Neuronal stem cell (in vitro differentiated cells): ENCODE results near the gene TBKBP1.

Experiments
- DNase-seq: peaks from one replicate; pipeline ENCODE4 v3.0.0-alpha.2; 2013; ENCODE audit warnings: low spot score
- H2AFZ ChIP-seq: one replicate; pipeline ENCODE4 v1.6.1; 2013; ENCODE audit warnings: mild to moderate bottlenecking, low read length, inconsistent platforms
- H2AK5ac ChIP-seq: 2 replicates; pipeline ENCODE4 v1.6.1; 2013; ENCODE audit warnings: low read depth, mild to moderate bottlenecking, inconsistent platforms, low read length, moderate library complexity, mixed read lengths
- H2BK120ac ChIP-seq: 2 replicates; pipeline ENCODE4 v1.6.1; 2013; ENCODE audit warnings: low read depth, mild to moderate bottlenecking, inconsistent platforms, low read length, moderate library complexity, mixed read lengths
- H2BK12ac ChIP-seq: one replicate; pipeline ENCODE4 v1.6.1; 2013; ENCODE audit warnings: low read length, inconsistent platforms
- H2BK15ac ChIP-seq: 2 replicates; pipeline ENCODE4 v1.6.1; 2013; ENCODE audit warnings: mild to moderate bottlenecking, low read length, inconsistent platforms, mixed read lengths
- H2BK5ac ChIP-seq: one replicate; pipeline ENCODE4 v1.6.1; 2013; ENCODE audit warnings: inconsistent platforms, mild to moderate bottlenecking, low read length, moderate library complexity
- H3K14ac ChIP-seq: one replicate; pipeline ENCODE4 v1.6.1; 2013; ENCODE audit warnings: low read length, inconsistent platforms
- H3K18ac ChIP-seq: 2 replicates; pipeline ENCODE4 v1.6.1; 2013; ENCODE audit warnings: low read length, inconsistent platforms
- H3K23ac ChIP-seq: 2 replicates; pipeline ENCODE4 v1.6.1; 2013; ENCODE audit warnings: low read depth, mild to moderate bottlenecking, mixed read lengths, low read length, inconsistent platforms; ENCODE audit not compliant: poor library complexity
- H3K27ac ChIP-seq: replicated peaks from 3 replicates; pipeline ENCODE4 v1.5.1; 2013; ENCODE audit warnings: low read length, inconsistent platforms
- H3K27me3 ChIP-seq, 3 experiments: 2 replicates each; pipeline ENCODE4 v1.6.1; 2013; ENCODE audit warnings: low read length in 3 of 3, mild to moderate bottlenecking in 2 of 3, inconsistent platforms in 1 of 3, low read depth in 1 of 3, mixed read lengths in 1 of 3, moderate library complexity in 1 of 3; ENCODE audit not compliant: control insufficient read depth in 3 of 3, insufficient read depth in 3 of 3
- H3K36me3 ChIP-seq, 2 donors: replicated peaks in 1 of 2; 2 replicates each; pipeline ENCODE4 v1.6.1; 2013; ENCODE audit warnings: low read length in 2 of 2; ENCODE audit not compliant: control insufficient read depth in 2 of 2, insufficient read depth in 2 of 2
- H3K4ac ChIP-seq: 2 replicates; pipeline ENCODE4 v1.6.1; 2013; ENCODE audit warnings: inconsistent platforms, mild to moderate bottlenecking, low read length, moderate library complexity
- H3K4me1 ChIP-seq, 2 donors: 1 replicate in 1 of 2; 2 replicates in 1 of 2; pipeline ENCODE4 v1.6.1; 2013; ENCODE audit warnings: low read length in 2 of 2, low read depth in 1 of 2; ENCODE audit not compliant: control insufficient read depth in 2 of 2, insufficient read depth in 1 of 2
- H3K4me2 ChIP-seq: one replicate; pipeline ENCODE4 v1.6.1; 2013; ENCODE audit warnings: mild to moderate bottlenecking, low read length, inconsistent platforms; ENCODE audit not compliant: insufficient read depth, poor library complexity, severe bottlenecking
- H3K4me3 ChIP-seq, 2 donors: 2 replicates each; pipeline ENCODE4 v1.5.1; 2013; ENCODE audit warnings: low read length in 2 of 2, mild to moderate bottlenecking in 2 of 2, inconsistent platforms in 1 of 2, moderate library complexity in 1 of 2
- H3K79me1 ChIP-seq: one replicate; pipeline ENCODE4 v1.6.1; 2013; ENCODE audit warnings: low read depth, mild to moderate bottlenecking, inconsistent platforms, low read length, moderate library complexity
- H3K9ac ChIP-seq: one replicate; pipeline ENCODE4 v1.6.1; 2013; ENCODE audit warnings: mild to moderate bottlenecking, low read depth, low read length, inconsistent platforms; ENCODE audit not compliant: poor library complexity
- H3K9me3 ChIP-seq, 2 donors: replicated peaks in 1 of 2; 2 replicates each; pipeline versions ENCODE3 to v1.6.1; 2013; ENCODE audit warnings: low read length in 2 of 2, mild to moderate bottlenecking in 2 of 2, inconsistent platforms in 1 of 2, low read depth in 1 of 2, mixed read lengths in 1 of 2, moderate library complexity in 1 of 2; ENCODE audit not compliant: control insufficient read depth in 2 of 2, insufficient read depth in 1 of 2
- H4K8ac ChIP-seq: one replicate; pipeline ENCODE4 v1.6.1; 2013; ENCODE audit warnings: low read depth, mild to moderate bottlenecking, inconsistent platforms, low read length, moderate library complexity
- H4K91ac ChIP-seq: one replicate; pipeline ENCODE4 v1.6.1; 2013; ENCODE audit warnings: low read length, low read depth, mild to moderate bottlenecking, inconsistent platforms; ENCODE audit not compliant: poor library complexity
- WGBS, 2 donors: extraction: QIAGEN DNeasy Blood & Tissue Kit; methylation state at CpG; one replicate each; pipeline ENCODE4 v1.1.7; 2013; ENCODE audit warnings: missing lambda C conversion rate in 2 of 2, mixed read lengths in 1 of 2; ENCODE audit not compliant: insufficient read length in 2 of 2, insufficient replicate concordance in 1 of 2; ENCODE audit errors: extremely low coverage in 2 of 2; 5-methylcytosine and 5-hydroxymethylcytosine counted together

Gene TBKBP1

GRCh38 chr17:47720754-47721533 is 27.0 kb downstream of the TBKBP1 start:
- no CpG with 5 or more reads among the region's 36 CpGs for WGBS, 2 donors
- Histone ChIP-seq H3K14ac (no peak overlapping the region), H3K18ac (peak overlapping the region; percentile 79), H3K4me2 (no peak overlapping the region), H3K4ac (no peak overlapping the region), H2BK120ac (no peak overlapping the region), H3K36me3 (no peaks in the 10 kb centered on the region), H2BK15ac (no peak overlapping the region), H3K23ac (peak overlapping the region; percentile 6), H3K27me3 (peaks cover 0 to 89% (median 29%) of the 10 kb centered on the region in 3 experiments), H3K9me3 (peaks cover 0 to 4% of the 10 kb centered on the region in 2 donors), H2BK5ac (no peak overlapping the region), H3K4me3 (no peak overlapping the region), H3K27ac (no peak overlapping the region), H2BK12ac (no peak overlapping the region), H4K8ac (no peak overlapping the region), H2AK5ac (peak overlapping the region; percentile 71), H3K4me1 (peaks cover 2 to 10% of the 10 kb centered on the region in 2 donors), H4K91ac (no peak overlapping the region), H3K79me1 (no peaks in the 10 kb centered on the region), H3K9ac (no peak overlapping the region), H2AFZ (peak overlapping the region; percentile 44)
- DNase-seq = no peak

GRCh38 chr17:47721725-47722124 is 27.8 kb downstream of the TBKBP1 start:
- H3K27ac ChIP-seq = no peak overlapping the region
- H3K23ac ChIP-seq = peak overlapping the region; percentile 92
- WGBS, 2 donors = no CpG with 5 or more reads among the region's 8 CpGs
- H3K36me3 ChIP-seq = no peaks in the 10 kb centered on the region
- H3K27me3 ChIP-seq = peaks cover 0 to 91% (median 29%) of the 10 kb centered on the region in 3 experiments
- DNase-seq = no peak
- H3K14ac ChIP-seq = no peak overlapping the region
- H3K4me3 ChIP-seq = no peak overlapping the region
- peak overlapping the region; percentile 79 for H3K9ac ChIP-seq
- H2BK120ac ChIP-seq = no peak overlapping the region
- peak overlapping the region; percentile 75 for H4K91ac ChIP-seq
- H2AFZ ChIP-seq = no peak overlapping the region
- peak overlapping the region; percentile 63 for H2BK15ac ChIP-seq
- peak overlapping the region; percentile 74 for H3K18ac ChIP-seq
- H4K8ac ChIP-seq = no peak overlapping the region
- H2AK5ac ChIP-seq = peak overlapping the region; percentile 95
- no peak overlapping the region for H3K4me2 ChIP-seq
- no peak overlapping the region for H3K4ac ChIP-seq
- no peaks in the 10 kb centered on the region for H3K79me1 ChIP-seq
- H3K4me1 ChIP-seq = peaks cover 2 to 10% of the 10 kb centered on the region in 2 donors
- H2BK5ac ChIP-seq = no peak overlapping the region
- H2BK12ac ChIP-seq = peak overlapping the region; percentile 76
- peaks cover 0 to 4% of the 10 kb centered on the region in 2 donors for H3K9me3 ChIP-seq

DNA sequence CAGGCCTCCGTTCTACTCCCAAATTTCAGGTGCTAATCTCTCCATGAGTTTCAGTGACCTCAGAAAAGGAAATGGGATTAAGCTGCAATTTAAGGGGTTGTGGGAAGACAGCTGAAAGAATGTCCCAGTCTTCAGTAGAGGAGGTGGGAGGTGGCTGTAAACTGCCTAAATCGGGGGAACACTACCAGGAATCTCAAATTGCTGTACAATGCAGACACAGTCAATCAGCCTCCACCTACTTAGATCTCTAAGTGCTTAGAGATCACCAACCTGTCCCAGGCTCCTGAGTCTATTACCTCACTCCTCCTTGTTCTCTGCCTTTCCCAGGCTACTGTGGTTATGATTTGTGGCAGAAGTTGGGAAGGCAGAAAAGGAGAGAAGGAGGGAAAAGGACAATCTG is 30.7 kb downstream of the TBKBP1 start:
- H3K4me3 ChIP-seq = no peak overlapping the region
- peaks cover 0 to 4% of the 10 kb centered on the region in 2 donors for H3K9me3 ChIP-seq
- WGBS, 2 donors = no CpG with 5 or more reads among the region's 2 CpGs
- no peak overlapping the region for H3K23ac ChIP-seq
- no peak overlapping the region for H2BK12ac ChIP-seq
- H3K4me2 ChIP-seq = no peak overlapping the region
- no peak overlapping the region for H2AFZ ChIP-seq
- H2BK5ac ChIP-seq = no peak overlapping the region
- H3K4ac ChIP-seq = no peak overlapping the region
- H3K9ac ChIP-seq = no peak overlapping the region
- no peak overlapping the region for H3K18ac ChIP-seq
- peaks cover 2 to 8% of the 10 kb centered on the region in 2 donors for H3K4me1 ChIP-seq
- H4K91ac ChIP-seq = no peak overlapping the region
- DNase-seq = no peak
- H3K79me1 ChIP-seq = no peaks in the 10 kb centered on the region
- no peak overlapping the region for H4K8ac ChIP-seq
- H3K36me3 ChIP-seq = no peaks in the 10 kb centered on the region
- no peak overlapping the region for H2BK120ac ChIP-seq
- H2AK5ac ChIP-seq = no peak overlapping the region
- peaks cover 0 to 90% (median 25%) of the 10 kb centered on the region in 3 experiments for H3K27me3 ChIP-seq
- H3K14ac ChIP-seq = no peak overlapping the region
- H2BK15ac ChIP-seq = no peak overlapping the region
- H3K27ac ChIP-seq = no peak overlapping the region

DNA sequence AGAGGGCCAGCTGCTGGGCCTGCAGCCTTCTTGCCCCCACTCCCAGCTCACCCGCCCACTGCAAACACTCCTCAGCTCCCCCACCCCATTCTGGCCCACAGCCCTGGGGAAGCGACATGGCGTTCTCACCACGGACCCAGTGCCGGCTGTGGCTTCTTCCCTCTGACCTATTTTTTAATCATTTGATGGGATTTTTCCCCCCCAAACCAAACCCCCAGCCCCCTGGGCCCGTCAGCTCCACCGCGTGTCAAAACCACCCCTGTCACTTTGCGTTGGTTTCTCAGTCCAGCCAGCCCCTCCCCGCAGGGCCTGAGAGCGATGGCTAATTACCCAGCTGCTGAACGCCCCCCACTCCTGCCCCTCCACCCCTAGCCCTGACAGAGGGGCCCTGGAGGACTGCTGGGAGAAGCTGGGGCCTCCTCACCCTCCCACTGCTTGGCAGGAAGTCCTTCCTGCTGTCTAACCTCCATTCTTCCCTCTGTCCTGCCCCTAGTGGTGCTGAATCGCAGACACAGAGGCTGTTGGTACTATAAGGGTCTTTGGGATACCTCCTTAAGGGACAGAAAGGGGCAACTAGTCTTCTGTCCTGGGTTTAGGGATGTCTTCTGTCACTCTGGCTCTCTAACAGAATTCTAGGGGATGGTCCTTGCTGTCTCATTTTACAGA is 31.6 kb downstream of the TBKBP1 start:
- H2AK5ac ChIP-seq = no peak overlapping the region
- H4K91ac ChIP-seq = no peak overlapping the region
- H2BK5ac ChIP-seq = peak overlapping the region; percentile 5
- peaks cover 2 to 8% of the 10 kb centered on the region in 2 donors for H3K4me1 ChIP-seq
- no peak overlapping the region for H2BK12ac ChIP-seq
- WGBS, 2 donors = no CpG with 5 or more reads among the region's 13 CpGs
- no peak overlapping the region for H3K4ac ChIP-seq
- peak overlapping the region; percentile 17 for H3K18ac ChIP-seq
- no peak overlapping the region for H3K14ac ChIP-seq
- no peak overlapping the region for H3K9ac ChIP-seq
- DNase-seq = no peak
- H3K4me3 ChIP-seq = no peak overlapping the region
- H3K27me3 ChIP-seq = peaks cover 0 to 90% (median 17%) of the 10 kb centered on the region in 3 experiments
- H4K8ac ChIP-seq = no peak overlapping the region
- H2BK15ac ChIP-seq = no peak overlapping the region
- no peak overlapping the region for H3K27ac ChIP-seq
- H3K23ac ChIP-seq = peak overlapping the region; percentile 16
- peaks cover 0 to 4% of the 10 kb centered on the region in 2 donors for H3K9me3 ChIP-seq
- no peak overlapping the region for H3K4me2 ChIP-seq
- no peaks in the 10 kb centered on the region for H3K79me1 ChIP-seq
- H2AFZ ChIP-seq = no peak overlapping the region
- H2BK120ac ChIP-seq = no peak overlapping the region
- no peaks in the 10 kb centered on the region for H3K36me3 ChIP-seq
